Gastrocnemius medialis (tissue), 4 donors: ENCODE measurements around the gene PARVA. TPM values are rescaled to one million over a fixed set of nuclear protein-coding genes. Genes with fewer than 3 reads are reported as not detected.

Source experiments
- ATAC-seq, 2 donors: fragments of 150-250 bp; one replicate each; pipeline ENCODE4 v1.9.1; 2016
- DNase-seq, 2 donors: peaks; one replicate each; pipeline ENCODE4 v3.0.0-alpha.2; 2019
- H3K27ac ChIP-seq, 4 donors: fragments of 200-600 bp; sonication (generic); 1 replicate in 1 of 4; 2 replicates in 3 of 4; pipeline ENCODE4 v1.5.1; 2016 to 2018; ENCODE audit warnings: mild to moderate bottlenecking in 2 of 4, moderate library complexity in 1 of 4
- H3K27me3 ChIP-seq, 3 donors: fragments of 200-600 bp; sonication (generic) in 2 of 3; 1 replicate in 1 of 3; 2 replicates in 2 of 3; pipeline versions ENCODE4 v1.5.1 to v1.6.0; 2016 to 2019; ENCODE audit warnings: mild to moderate bottlenecking in 1 of 3, moderate library complexity in 1 of 3
- H3K36me3 ChIP-seq, 2 donors: fragments of 200-600 bp; sonication (generic) in 1 of 2; one replicate each; pipeline ENCODE4 v1.5.1; 2017 to 2018
- H3K4me1 ChIP-seq, 2 donors: fragments of 200-600 bp; sonication (generic) in 1 of 2; one replicate each; pipeline ENCODE4 v1.5.1; 2016 to 2017; ENCODE audit warnings: mild to moderate bottlenecking in 2 of 2
- H3K4me3 ChIP-seq, 4 donors: fragments of 200-600 bp; sonication (generic) in 3 of 4; 1 replicate in 1 of 4; 2 replicates in 3 of 4; pipeline ENCODE4 v1.5.1; 2016 to 2019; ENCODE audit warnings: mild to moderate bottlenecking in 2 of 4
- H3K9me3 ChIP-seq, 3 donors: fragments of 200-600 bp; sonication (generic) in 2 of 3; 1 replicate in 1 of 3; 2 replicates in 2 of 3; pipeline ENCODE4 v1.5.1; 2016 to 2019
- CTCF ChIP-seq, 5 experiments: fragments of 450-650 bp in 3 of 5; fragments of 200-600 bp in 2 of 5; sonication (generic) in 2 of 5; IDR thresholded peaks in 4 of 5; conservative IDR thresholded peaks in 1 of 5; 1 replicate in 4 of 5; 2 replicates in 1 of 5; pipeline ENCODE4 v1.5.1; 2016 to 2019; ENCODE audit warnings: antibody characterized with exemption in 5 of 5, mild to moderate bottlenecking in 3 of 5, moderate library complexity in 3 of 5
- POLR2A ChIP-seq, 2 donors: fragments of 450-650 bp; IDR thresholded peaks; one replicate each; pipeline ENCODE4 v1.6.1; 2017; ENCODE audit warnings: antibody characterized with exemption in 2 of 2, mild to moderate bottlenecking in 2 of 2, moderate library complexity in 2 of 2
- in situ Hi-C, 4 donors: fragments of 200-750 bp; cut with MboI; loops; one replicate each; pipeline versions ENCODE4 v1.15.0 to v1.8.0; 2017; ENCODE audit warnings: low sequenced_read_pairs in 4 of 4
- intact Hi-C: fragments of 100-400 bp; cut with DNase I; formaldehyde crosslinking; loops from one replicate; pipeline ENCODE4 v1.15.1; 2023; ENCODE audit warnings: low total_unique reads
- total RNA-seq, 4 donors: library from RNA; depleted of rRNA; stranded (reverse); fragments of >200 nt; gene quantifications; one replicate each; pipeline versions ENCODE4 v1.1.0 to v1.2.3, GENCODE V29; 2016

The PARVA gene
- total RNA-seq, 4 donors from 2014 or later: 4.4 to 9.7 (median 8.4) TPM

- in situ Hi-C loops (no loop called here), intact Hi-C loops (loop anchor here (5.0 kb wide), 1 partner anchor 84 kb away; no protein-coding TSS in a partner anchor)
- no peaks in the 10 kb centered on the region for H3K27me3 ChIP-seq
- no peak overlapping the region for H3K27ac ChIP-seq
- DNase-seq (no peak), ATAC-seq (no peak)
- no peak overlapping the region for H3K4me3 ChIP-seq
- no peaks in the 10 kb centered on the region for H3K4me1 ChIP-seq
- no peaks in the 10 kb centered on the region for H3K36me3 ChIP-seq
- H3K9me3 ChIP-seq: no peaks in the 10 kb centered on the region
- TF ChIP-seq POLR2A (IDR thresholded peaks at IDR 0.05): no peak
- no peak for TF ChIP-seq CTCF (IDR thresholded peaks at IDR 0.05 in 4 of 5, conservative IDR thresholded peaks at IDR 0.05 in 1 of 5)
These were observed 119.0 kb downstream of the PARVA start for GRCh38 chr11:12496181-12497025.

GRCh38 chr11:12497431-12497830 lies 120.1 kb downstream of the PARVA start:
- Histone ChIP-seq H3K27me3 (no peaks in the 10 kb centered on the region), H3K4me1 (no peaks in the 10 kb centered on the region), H3K9me3 (no peaks in the 10 kb centered on the region), H3K27ac (no peak overlapping the region), H3K36me3 (no peaks in the 10 kb centered on the region), H3K4me3 (no peak overlapping the region)
- in situ Hi-C loops (no loop called here), intact Hi-C loops (loop anchor here (5.0 kb wide), 1 partner anchor 85 kb away; no protein-coding TSS in a partner anchor)
- no peak for ATAC-seq
- no peak for TF ChIP-seq POLR2A (IDR thresholded peaks at IDR 0.05)
- TF ChIP-seq CTCF (IDR thresholded peaks at IDR 0.05 in 4 of 5, conservative IDR thresholded peaks at IDR 0.05 in 1 of 5): no peak
- DNase-seq: no peak

- H3K4me1 ChIP-seq: peaks cover 3 to 8% of the 10 kb centered on the region in 2 donors
- no peaks in the 10 kb centered on the region for H3K9me3 ChIP-seq
- no peak for DNase-seq
- ATAC-seq: no peak
- no peak overlapping the region for H3K27ac ChIP-seq
- in situ Hi-C loops (no loop called here), intact Hi-C loops (loop anchor here (5.0 kb wide), 1 partner anchor 87 kb away; no protein-coding TSS in a partner anchor)
- no peaks in the 10 kb centered on the region for H3K36me3 ChIP-seq
- H3K4me3 ChIP-seq: no peak overlapping the region
- no peaks in the 10 kb centered on the region for H3K27me3 ChIP-seq
- no peak for TF ChIP-seq POLR2A (IDR thresholded peaks at IDR 0.05)
- TF ChIP-seq CTCF (IDR thresholded peaks at IDR 0.05 in 4 of 5, conservative IDR thresholded peaks at IDR 0.05 in 1 of 5): no peak
These were observed 121.7 kb downstream of the PARVA start for GRCh38 chr11:12499071-12499470.

- Histone ChIP-seq H3K9me3 (no peaks in the 10 kb centered on the region), H3K27me3 (no peaks in the 10 kb centered on the region), H3K36me3 (no peaks in the 10 kb centered on the region), H3K27ac (no peak overlapping the region), H3K4me3 (no peak overlapping the region), H3K4me1 (peaks cover 3 to 8% of the 10 kb centered on the region in 2 donors)
- no peak for TF ChIP-seq POLR2A (IDR thresholded peaks at IDR 0.05)
- no peak for TF ChIP-seq CTCF (IDR thresholded peaks at IDR 0.05 in 4 of 5, conservative IDR thresholded peaks at IDR 0.05 in 1 of 5)
- in situ Hi-C loops (no loop called here), intact Hi-C loops (loop anchor here (10.0 kb wide), 1 partner anchor 167 kb away; no protein-coding TSS in a partner anchor)
- DNase-seq (no peak), ATAC-seq (no peak)
These were observed 124.7 kb downstream of the PARVA start for GRCh38 chr11:12502046-12502445.
